WI38 (cell line): Measurements from ENCODE around the gene TMEM164.

Source experiments
- H3K4me3 ChIP-seq: 2 replicates; pipeline ENCODE4 v1.5.1; 2011; ENCODE audit warnings: low read depth, mild to moderate bottlenecking, control low read depth, low read length
- TF ChIP-seq, protein P1 (sequence below): IDR thresholded peaks from 2 replicates; pipeline ENCODE4 v1.5.1; 2012; ENCODE audit warnings: low read depth, mild to moderate bottlenecking, control low read depth, low read length

Gene TMEM164

DNA sequence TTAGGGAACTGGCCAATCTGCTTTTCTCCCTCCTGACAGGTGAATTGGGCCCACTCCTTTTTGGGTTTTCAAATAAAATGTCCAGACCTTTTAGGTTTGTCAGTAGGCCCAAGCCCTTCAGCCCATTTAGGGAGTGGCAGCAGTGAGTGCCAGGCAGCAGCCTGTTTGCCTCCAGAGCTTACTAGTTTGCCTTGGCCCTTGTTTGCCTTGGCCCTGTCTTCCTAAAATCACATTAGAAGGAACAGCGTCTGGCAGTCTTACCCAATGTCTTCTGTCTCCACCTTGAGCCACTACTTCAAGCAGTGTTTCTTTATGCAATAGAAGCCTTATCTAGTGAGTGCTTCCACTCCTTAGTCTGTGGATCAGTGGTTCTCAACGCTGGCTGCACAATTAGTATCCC, 117.1 kb downstream of the TMEM164 start:
- no peak overlapping the region for H3K4me3 ChIP-seq
- TF ChIP-seq, protein P1, sequence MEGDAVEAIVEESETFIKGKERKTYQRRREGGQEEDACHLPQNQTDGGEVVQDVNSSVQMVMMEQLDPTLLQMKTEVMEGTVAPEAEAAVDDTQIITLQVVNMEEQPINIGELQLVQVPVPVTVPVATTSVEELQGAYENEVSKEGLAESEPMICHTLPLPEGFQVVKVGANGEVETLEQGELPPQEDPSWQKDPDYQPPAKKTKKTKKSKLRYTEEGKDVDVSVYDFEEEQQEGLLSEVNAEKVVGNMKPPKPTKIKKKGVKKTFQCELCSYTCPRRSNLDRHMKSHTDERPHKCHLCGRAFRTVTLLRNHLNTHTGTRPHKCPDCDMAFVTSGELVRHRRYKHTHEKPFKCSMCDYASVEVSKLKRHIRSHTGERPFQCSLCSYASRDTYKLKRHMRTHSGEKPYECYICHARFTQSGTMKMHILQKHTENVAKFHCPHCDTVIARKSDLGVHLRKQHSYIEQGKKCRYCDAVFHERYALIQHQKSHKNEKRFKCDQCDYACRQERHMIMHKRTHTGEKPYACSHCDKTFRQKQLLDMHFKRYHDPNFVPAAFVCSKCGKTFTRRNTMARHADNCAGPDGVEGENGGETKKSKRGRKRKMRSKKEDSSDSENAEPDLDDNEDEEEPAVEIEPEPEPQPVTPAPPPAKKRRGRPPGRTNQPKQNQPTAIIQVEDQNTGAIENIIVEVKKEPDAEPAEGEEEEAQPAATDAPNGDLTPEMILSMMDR, result no peak

DNA sequence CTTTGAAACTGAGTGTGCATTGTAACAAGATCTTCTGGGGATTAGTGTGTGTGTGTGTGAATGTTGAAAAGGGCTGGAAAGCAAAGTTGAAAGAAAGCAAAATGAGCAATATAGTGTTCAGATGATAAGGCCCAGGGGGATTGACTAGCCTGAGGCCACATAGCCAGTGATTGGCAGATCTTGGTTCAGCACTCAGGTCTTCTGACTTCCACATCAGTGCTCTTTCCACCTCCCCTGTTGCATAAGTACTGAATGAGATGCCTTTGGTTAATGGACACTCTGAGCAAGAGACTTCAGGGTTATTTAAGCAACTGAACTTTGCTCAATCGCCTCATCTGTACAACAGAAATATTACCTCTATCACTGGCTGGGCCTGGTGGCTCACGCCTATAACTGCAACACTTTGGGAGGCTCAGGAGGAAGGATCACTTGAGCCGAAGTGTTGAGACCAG, 120.4 kb downstream of the TMEM164 start:
- TF ChIP-seq, protein P1, result no peak
- no peak overlapping the region for H3K4me3 ChIP-seq

DNA sequence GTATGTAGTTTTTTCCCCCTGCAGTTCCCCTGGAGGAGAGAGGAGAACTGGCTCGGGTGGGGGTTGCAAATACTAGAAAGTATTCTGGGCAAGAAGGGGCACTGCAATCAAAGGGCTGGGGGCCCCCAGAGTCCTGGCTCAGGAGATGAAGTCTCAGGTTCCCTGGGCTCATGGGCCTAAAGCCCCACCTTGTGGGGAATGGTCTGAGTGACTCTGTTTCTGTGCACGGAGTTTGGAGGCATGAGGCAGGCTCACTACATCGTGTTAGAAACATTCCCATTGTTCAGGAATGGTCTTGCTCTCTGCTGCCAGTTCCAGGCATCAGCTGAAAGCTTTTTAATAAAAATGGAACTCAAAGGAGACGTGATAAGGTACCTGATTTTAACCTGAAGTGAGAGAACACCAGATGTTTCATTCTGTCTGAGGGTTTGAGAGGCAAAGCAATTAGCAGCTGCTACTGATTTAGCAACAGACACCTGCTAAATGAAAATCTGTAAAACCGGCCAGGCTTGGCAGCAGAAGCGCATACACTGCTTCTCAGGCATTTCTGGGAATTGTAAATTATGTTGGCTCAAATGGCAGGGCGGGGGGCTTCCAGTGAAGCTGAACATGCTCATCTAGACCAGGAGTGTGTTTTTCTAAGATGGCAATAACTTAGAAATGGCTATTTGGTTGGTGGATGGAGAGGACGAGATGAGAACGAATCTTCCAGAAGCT, 122.7 kb downstream of the TMEM164 start:
- TF ChIP-seq, protein P1, result no peak
- no peak overlapping the region for H3K4me3 ChIP-seq

DNA sequence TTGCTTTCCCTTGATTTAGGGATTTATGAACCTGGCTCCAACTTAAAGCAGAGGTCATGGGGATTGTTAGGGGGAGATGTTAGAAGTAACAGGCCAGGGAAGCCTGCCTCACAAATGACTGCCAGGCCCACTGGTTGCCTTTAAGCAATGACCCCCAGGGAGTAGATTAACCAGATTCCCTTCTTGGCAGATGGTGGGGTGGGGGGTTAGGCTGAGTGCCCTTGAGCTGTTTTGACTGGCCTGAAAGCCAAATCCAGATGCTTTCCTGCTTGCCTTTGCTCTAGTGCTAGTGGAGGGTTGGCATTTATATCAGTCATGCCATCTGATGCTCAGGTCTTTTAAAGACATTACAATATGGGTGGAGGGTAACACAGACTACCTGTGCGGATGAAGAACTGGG, 128.1 kb downstream of the TMEM164 start:
- TF ChIP-seq, protein P1, result no peak
- H3K4me3 ChIP-seq, result no peak overlapping the region

DNA sequence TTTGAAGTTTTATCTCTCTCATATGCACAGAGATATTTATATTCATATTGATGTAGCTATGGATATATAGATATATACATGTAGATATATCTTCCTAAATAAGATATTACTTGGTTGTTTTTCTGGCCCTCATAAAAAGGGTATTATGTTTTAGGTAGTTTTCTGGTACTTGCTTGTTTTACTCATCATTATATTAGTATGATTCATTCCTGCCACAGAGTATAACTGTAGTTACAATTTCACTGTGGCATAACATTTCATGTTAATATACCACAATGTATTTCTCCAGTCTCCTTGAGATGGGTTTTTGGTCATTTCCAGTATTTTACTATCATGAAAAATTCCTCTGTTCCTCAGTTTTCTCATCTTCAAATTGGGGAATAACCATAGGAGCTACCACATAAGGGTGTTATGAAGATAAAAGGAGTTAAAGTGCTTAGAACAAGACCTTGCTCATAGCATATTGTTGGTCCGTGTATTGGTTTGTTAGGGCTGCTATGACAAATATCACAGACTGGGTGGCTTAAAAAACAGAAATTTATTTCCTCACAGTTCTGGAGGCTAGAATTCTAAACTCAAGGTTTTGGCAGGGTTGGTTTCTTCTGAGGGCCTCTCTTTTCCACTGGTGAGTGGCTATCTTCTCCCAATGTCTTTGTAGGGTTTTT, 129.7 kb downstream of the TMEM164 start:
- TF ChIP-seq, protein P1, result no peak
- no peak overlapping the region for H3K4me3 ChIP-seq

DNA sequence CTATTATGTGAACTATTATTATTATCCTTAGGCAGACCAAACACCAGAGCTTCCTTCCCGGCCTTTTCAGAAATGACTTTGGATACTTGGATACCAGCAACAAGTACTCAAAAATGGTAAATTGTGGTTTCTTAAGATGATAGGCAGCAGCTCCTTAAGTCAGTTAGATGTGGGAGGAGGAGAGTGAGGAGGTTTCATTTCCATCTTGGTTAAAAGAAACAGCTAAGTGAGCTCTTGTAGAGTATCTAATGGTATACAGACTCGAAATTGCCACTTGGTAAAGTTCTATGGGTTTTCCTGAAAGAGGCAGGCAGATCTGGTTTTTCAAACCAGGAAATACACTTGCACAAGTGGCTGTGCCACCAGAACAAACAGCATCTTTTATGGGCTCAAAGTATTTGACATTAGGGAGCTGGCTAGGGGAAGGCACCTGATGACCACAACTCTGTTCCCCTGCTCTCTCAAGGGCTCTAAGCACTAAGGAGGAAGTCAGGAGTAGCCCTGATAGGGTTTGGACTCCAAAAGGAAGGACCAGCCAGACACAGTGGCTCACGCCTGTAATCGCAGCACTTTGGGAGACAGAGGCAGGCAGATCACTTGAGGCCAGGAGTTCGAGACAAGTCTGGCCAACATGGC, 130.9 kb downstream of the TMEM164 start:
- no peak overlapping the region for H3K4me3 ChIP-seq
- TF ChIP-seq, protein P1, result no peak

DNA sequence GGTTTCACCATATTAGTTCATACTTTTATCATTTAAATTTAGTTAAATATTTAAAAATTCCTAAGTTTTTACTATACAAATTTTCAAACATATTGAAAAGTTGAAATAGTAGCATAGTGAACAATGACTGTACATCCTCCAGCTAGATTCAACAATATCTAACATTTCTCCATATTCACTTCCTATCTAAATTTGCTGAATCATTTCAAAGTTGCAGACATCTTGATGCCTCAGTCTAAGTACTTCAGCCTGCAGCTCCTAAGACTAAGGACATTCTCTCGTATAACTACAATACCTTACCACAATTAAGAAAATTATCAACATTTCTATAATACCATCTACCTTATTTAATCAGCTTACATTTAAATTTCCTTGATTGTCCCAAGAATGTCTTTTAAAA, 132.7 kb downstream of the TMEM164 start:
- no peak overlapping the region for H3K4me3 ChIP-seq
- TF ChIP-seq, protein P1, result no peak
